Stimulated activated CD4-positive, alpha-beta T cell treated with anti-CD3 and anti-CD28 coated beads, Interleukin-4, amount 100 ng/mL, for 24 hours (primary cell): ENCODE data around the gene DBN1.
"Not testable (repeated sequence)": the region's sequence is repeated elsewhere in the genome, so short reads cannot be mapped to it uniquely, and the experiment has no call there.

ENCODE experiments used
- DNase-seq: peaks from one replicate; pipeline ENCODE4 v3.0.0-alpha.2; 2020

Gene DBN1

DNA sequence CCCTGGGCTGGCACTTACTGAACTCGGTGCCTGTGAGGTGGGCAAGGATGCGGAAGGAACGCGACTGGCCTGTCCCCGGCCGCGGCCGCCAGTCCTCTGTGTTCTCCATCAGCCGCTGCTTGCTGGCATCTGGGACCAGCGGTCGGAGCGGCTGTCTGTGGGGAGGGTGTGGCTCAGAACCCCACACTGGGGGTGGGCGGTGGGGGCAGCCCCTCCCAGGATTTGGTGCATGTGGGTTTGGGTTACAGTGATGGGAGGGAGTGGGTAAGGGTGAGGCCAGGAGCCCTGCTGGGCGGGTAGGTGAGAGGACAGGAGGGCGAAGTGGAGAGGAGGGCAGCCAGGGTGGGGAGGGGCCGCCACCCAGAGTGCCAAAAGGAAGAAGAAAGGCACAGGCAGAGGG, 17.6 kb upstream of the DBN1 start:
- no peak for DNase-seq

DNA sequence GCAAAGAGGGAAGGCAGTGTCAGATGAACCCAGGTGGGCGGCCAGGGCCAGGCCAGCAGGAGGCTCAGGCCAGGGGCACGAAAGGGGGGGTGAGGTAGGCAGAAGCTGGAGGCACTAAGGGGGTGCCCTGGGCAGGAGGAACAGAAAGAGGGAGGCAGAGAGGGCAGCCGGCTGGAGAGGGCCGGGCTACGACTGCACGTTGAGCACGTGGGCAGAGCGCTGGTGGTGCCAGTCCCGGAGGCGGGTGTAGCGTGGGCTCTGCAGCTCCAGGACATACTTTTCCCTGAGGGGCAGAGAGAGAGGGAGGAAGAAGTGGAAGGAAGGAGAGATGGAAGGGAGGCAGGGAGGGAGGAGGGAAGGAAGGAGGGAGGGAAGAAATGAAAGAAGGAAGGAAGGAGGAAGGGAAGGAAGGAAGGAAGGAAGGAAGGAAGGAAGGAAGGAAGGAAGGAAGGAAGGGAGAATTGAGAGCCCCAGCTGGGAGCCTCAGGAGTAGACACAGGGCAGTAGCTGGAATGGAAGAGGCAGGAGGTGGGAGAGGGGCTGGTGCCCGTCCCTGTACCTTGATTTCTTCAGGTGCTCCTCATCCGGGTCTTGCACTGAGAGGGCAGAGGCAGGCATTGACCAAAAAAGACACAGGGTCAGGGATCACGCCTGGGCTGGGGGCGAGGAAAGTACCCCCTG, 17.0 kb upstream of the DBN1 start:
- no peak for DNase-seq

DNA sequence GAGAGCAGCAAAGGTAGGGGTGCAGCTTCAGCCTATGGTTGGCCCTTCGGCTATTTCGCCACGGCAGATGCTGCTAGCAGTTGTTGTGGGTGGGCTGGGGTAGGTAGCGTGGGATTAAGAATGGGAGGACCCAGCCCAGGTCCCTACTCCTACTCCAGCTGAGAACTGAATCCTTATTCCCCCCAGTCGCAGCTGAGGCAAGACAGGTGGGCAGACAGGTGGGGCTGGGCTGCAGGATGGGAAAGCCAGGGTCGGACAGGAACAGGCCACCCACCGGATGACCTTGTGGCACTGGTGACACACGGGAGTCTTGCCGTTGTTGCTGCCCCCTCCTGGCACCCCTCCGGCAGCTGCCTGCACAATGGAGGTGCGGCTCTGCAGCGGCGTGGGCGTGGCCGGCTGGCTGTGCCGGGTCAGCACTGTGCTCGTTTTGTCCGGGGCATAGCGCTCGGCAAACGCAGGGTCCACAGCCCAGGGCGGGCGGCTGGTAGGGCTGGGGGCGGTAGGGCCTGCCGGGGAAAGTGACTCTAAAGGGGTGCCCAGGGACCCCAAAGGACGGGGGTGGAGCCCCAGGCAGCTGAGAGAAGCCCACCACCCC, 15.8 kb upstream of the DBN1 start:
- no peak for DNase-seq

DNA sequence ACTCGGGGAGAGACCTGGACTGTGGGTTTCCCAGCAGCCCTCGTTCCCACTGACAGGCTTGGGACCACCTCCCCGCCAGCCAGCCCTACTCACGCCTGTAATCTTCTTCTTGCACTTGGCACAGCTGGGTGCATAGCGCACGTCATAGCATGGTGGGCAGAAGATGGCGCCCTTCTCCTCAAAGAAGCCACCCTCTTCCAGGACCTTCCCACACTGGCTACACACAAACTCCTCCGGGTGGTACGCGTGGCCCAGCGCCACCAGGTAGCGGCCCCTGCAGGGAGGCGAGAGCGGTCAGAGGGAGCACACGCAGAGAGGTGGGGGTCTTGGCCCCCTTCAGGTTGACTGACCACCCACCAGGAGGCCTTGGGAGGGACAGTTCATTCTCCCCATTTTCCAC, 14.5 kb upstream of the DBN1 start:
- DNase-seq, result no peak

DNA sequence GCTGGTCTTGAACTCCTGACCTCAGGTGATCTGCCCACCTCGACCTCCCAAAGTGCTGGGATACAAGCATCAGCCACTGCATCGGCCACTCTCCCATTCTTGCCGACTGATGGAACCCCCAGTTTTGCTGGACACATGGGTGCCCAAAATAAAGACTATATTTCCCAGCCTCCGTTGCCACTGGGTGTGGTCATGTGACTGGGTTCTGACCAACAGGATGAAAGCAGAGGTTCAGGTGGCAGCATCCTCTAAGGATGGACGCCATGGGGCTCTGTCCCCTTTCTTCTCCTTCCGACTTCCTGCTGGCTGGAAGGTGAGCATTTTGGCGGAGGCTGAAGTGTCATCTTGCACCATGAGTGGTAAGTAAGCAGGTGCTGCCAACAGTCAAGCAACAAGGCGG, 13.7 kb upstream of the DBN1 start:
- DNase-seq, result no peak

DNA sequence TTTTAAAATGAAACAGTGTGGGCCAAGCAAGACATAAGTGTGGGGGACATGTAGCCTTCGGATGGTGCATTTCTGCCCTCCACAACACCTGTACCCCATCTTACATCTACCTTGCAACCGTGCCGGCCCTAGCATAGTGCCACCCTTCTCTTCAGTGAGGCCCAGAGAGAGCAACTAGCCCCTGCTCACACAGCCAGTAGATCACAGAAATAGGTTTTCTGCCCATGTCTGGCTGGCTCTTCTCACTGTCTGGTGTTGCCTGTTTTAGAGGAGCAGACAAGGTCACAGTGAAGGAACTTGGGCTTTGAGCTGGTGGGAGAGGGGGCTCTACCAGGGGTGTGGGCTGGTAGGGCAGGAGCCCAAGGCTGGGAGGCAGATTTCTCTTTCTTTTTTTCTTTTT, 12.8 kb upstream of the DBN1 start:
- no peak for DNase-seq

DNA sequence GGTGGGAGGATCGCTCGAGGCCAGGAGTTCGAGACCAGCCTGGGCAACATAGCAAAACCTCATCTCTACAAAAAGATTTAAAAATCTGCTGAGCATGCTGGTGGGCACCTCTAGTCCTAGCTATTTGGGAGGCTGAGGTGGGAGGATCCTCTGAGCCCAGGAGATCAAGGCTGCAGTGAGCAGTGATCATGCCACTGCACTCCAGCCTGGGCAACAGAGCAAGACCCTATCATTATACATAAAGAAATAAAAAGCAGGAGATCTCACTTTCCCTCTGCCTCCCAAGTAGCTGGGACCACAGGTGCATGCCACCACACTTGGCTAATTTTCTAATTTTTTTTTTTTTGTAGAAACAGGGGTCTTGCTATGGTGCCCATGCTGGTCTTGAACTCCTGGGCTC, 12.3 kb upstream of the DBN1 start:
- not testable (repeated sequence) for DNase-seq

DNA sequence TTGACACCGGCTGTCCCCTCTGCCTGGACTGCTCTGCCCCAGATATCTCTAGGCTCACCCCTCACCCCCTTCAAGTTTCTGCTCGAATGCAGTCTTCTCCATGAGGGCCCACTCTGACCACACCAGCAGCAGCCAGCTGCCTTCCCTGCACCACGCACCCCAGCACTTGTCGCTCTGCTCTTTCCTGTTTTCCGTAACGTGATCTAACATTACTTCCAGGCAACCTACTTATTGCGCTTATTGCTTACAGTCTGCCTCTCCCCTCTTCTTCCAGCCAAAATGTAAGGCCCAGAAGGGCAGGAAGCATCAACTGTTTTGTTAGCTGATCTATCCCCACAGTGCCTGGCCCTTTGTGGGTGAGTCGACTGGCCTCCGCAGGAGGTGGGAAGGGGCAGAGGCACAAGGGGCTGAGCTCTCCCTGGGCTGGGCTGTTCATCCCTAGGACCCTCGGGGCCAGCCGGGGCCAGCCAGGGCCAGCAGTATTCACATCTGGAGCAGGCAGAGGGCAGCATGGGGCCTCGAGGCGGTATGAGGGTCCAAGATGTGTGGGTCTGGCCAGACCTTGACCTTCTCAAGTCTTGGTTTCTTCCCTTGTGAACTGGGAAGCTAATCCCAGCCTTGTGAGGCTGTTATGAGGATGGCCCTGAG, 11.6 kb upstream of the DBN1 start:
- DNase-seq, result no peak

DNA sequence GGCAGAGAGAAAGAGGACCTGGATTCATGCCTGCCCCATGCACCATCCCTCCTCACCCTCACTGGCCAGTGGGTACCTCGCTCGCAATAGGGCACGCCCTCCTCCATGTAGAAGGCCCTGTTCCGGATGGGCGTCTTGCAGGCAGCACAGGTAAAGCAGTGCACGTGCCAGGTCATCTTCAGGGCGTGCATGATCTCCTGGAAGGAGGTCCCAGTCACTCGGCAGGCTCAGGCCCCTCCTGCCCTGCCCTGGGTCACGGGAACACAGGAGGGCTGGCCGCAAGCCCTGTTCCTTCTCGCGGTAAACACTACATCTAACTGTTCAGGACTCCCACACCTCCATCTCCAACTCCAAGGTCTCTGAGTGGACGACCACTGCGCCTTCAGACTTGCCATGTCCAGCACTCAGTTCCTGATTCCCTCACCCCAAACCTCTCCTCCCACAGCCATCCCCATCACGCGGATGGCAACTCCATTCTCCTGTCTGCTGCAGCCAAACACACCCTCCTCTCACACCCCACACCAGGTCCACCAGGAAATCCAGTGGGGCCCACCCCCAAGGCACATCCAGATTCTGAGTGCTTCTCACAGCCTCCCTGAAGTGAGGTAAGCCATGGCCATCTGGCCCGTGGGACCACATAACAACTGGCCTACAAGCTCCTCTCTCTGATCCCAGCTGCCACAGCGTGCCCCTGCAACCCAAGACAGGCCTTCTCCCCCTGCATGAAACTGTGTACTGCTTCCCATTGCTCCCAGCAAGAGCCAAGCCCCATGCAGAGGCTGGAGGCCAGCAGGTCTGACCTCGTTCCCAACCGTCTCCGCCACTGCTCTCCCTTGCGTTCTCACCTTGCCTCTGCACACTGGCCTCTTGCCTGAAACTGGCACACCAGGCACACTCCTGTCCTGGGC, 10.8 kb upstream of the DBN1 start:
- no peak for DNase-seq

DNA sequence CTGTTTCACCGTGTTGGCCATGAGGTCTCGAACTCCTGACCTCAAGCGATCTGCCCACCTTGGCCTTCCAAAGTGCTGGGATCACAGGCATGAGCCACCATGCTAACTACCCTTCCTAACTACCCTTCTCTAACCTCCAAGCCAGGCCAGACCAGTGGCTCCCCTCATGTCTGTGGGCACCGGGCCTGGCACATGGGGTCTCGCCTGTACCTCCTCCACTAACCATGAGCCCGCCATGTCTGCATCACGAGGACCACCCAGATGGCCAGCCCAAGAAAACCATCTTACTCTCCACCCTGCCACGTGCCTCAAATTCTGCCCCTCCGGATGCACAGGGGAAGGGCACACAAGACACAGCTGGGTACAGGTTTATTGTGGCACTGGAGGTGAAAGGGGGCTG, 9.6 kb upstream of the DBN1 start:
- no peak for DNase-seq

DNA sequence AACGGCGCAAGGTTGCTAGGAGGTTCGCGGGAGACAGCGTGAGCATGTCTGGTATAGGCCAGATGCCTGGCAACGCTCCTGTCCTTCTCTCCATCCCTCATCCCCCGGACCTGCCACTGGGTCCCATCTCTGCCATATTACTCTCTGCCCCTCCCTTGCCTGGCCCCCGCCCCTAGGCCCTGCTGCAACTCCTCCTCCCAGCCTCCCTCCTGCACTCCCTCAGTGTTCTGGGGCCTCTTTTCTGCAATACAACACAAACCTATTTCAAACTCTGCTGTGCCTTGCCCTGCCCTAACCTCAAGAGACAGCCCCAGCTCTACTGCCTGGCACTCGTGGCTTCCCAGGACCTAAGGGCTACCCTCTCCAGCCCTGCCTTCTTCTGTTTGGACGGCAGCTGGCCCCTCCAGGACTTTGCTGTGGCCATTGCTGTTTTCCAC, 8.9 kb upstream of the DBN1 start:
- DNase-seq, result no peak

DNA sequence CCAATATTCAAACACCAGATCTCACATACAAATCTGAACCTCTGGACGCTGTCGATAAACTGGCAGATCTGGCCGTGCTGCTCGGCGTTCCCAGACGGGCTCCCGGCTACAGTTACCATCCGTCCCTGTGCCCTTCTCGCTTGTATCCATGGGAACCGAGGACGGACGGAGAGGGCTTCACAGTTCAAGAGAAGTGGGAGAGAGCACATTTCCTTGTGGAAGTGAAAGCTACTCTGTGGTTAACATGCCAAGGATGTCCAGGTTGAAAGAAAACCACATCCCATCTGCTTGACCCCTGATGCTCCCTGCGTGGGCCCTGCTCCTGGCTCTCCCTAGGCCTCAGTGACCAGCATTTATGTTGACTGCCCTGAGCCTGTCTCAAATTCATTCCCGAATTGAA, 6.3 kb upstream of the DBN1 start:
- DNase-seq, result no peak

DNA sequence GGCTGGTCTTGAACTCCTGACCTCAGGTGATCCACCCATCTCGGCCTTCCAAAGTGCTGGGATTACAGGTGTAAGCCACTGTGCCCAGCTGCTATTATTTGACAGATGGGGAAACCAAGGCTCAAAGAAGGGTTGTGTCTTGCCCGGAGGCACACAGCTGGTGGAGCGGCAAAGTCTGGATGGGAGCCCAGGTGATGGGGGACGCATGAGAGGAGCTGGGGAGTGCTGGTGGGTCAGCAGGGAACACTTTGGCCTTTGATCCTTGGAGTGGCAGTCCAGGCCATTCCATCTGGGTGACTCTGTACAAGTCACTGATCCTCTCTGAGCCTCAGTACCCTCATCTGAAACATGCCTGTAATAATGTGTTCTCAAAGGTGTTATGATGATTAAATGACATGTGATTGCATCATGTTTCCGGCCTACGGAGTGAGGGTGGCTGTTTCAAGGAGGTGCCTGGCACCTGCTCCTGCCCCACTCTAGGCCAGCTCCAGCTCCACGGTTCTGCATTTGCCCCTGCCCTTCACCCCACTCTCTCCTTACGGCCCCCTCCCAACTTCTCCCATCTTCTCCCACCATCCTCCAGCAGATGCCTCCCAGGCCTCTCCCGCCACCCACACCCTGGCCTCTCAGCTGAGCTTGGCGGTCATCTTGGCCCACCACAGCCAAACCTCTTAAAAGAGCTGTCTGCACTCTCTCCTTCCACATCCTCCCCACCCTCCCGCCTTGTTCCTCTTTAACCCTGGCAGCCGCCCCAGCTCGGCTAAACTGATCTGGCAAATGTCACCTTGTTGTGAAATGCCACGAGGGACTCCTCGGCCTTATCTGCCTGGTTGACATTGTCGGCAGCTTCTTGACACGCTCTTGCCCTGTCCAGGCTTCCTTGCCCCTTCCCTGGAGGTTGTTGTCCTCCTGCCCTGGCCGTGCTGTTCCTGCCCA, 5.5 kb upstream of the DBN1 start:
- peak; percentile 27 for DNase-seq

DNA sequence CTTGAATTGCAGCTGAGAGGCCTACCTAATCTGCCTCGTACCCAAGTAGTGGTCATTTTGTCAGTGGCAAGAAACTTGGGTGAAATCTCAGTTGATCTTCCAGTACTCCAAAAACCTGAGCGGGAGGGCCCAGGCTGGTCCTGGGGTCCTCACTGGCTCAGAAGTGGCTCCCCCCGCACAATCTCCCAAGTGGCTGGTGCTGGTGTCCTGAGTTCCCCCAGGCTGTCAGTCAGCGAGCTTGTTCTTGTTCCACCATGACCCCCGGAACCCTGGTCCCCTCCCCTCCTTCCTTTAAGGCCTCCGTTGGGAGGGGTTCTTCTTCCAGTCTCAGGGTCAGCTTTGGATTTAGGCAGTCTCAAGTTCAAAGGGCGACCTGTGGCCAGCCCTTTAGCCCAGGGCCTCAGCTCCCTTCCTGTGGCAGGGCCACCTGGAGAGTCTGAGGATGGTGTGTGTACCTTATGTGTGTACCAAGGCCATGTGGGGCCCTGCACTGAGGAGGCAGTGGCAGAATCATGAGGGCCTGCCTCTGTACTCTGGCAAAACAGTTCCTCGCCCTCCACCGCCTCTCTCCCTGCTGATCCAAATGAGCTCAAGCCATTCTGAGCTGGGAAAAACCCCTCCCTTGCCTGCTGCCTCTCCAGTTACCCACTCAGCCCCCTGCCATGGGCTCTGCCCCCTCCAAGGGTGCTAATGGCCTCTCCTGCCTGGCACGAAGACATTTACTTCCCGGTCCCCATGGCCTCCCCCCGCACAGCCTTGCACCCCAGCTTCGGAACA, 4.5 kb upstream of the DBN1 start:
- no peak for DNase-seq

DNA sequence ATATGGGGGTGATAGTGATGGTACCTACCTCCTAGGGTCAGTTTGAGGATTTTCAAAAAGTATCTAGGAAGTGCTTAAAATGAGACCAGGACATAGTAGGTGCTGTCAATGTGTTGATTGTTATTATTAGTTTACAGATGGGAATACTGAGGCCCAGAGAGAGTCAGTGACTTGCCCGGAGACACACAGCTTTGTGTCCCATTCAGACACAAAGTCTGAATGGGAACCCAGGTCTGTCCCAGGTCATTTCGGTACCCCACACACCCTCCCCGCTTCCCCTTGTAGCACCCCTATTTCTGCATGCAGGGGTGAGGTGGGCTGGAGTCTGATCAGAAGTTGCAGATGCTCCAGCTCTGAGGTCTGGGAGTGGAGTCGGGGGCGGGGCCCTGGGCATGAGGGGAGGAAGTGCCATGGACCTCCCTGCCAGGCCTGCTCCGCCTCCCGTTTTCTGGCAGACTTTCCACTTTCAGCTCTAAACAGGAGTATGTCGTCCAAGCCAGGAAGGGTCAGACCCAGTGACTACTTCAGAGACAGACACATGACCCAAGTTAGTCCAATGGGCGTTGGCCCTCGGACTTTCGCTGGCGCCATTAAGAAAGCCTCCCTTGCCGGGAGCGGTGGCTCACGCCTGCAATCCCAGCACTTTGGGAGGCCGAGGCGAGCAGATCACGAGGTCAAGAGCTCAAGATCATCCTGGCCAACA, 3.2 kb upstream of the DBN1 start:
- no peak for DNase-seq

DNA sequence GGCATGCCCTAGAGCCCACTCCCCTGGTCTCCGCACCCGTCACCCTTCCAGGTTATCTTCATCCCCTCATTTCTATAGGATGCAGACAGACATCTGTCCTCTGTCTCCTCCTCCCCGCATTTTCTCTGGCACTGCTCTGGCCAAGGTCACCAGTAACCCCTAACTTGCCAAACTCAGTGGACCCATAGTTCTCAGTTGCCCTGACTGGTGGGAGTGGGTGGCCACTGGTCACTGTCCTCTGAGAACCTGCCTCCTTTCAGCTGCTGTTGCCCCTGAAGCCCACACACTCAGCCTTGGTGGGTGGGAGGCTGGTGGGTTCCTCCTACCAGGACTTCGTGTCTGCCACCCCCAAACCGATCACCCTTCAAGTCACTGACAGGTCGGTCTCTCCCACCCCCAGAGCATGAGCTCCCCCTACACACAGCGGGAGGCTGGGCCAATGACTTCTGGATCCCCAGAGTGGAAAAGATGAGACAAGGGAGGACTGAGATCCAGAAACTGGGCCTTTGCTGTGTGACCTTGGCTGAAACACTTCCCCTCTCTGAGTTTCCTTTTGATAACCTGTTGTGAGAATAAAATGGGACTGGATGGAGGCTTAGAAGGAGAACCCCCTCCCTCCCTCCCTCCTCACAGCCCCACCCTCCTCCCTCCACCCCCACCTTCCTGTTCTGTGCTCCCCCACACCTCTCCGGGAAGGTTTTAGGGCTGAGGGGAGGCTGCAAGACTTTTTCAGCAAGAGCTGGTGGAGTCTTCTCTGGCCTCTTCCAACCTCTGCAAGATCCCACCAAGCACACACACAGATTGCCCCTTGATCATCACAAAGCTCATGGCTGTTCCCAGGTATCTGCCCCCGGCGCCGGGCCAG, 2.4 kb upstream of the DBN1 start:
- no peak for DNase-seq

DNA sequence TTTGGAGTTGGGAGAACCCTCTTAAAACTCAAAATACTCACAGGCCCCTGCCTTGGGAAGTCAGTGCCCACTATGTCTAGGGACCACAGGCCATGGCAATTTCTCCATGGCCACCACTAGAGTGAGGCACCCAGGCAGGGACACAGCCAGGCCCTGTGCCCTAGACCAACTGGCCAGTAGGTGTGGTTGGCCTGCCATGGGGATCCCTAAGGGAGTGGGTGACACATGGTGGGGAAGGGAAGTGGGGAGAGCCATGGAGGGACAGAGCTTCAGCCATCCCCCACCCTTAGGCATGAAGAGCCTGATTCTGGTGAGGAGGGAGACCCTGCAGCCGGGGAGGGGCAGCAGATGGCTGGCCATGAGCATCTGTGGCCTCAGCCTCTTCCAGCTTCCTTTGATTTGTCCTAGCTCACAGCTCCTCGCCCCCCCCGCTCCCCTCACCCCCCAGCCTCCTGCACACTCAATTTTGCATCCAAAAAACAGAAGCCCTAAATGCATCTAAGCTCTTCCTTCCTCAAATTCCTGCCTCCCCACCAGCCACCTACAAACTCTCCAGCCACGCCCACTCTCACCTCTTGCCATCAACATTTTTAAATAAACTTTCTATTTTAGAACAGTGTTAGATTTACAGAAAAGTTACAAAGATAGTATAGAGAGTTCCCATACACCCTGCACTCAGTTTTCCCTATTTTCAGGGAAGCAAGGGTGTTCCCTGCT, 1.6 kb upstream of the DBN1 start:
- no peak for DNase-seq

DNA sequence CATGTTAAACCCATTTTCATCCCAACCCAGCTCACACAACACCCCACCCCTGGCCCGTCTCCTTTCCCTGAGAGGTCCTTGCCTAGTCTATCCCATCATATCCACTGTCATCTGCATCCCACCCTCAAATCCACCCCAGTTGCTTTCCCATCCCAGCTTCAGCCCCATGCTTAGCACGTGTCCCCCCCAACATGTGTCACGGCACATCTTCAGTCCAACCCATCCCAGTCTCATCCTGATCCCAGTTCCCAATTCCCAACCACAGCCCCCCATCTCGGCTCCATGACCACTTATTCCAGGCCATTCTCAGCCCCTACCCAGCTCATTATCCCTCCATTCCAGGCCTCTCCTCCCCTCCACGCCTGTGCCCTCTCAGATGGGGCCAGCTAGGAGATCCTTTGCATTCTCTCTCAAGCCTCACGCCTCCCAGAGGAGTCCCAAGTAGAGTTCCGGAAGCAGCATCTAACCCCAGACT, 605 bp upstream of the DBN1 start:
- no peak for DNase-seq
